GM23338 (cell line): ENCODE results near the gene CCDC91. TPM values are rescaled to one million over a fixed set of nuclear protein-coding genes. Genes with fewer than 3 reads are reported as not detected.

Experiments
- ATAC-seq: fragments of 200-7000 bp; cut with Tn5 transposase; 3 replicates; pipeline ENCODE4 v1.9.1; 2020
- DNase-seq: peaks from one replicate; pipeline ENCODE4 v3.0.0-alpha.2; 2015; ENCODE audit warnings: low spot score
- H2AFZ ChIP-seq: fragments of 200-600 bp; sonication (generic); 2 replicates; pipeline ENCODE4 v1.8.0; 2016; ENCODE audit warnings: antibody characterized with exemption, mild to moderate bottlenecking, moderate library complexity
- H3F3A ChIP-seq: fragments of 200-600 bp; sonication (generic); replicated peaks from 2 replicates; pipeline ENCODE4 v1.8.0; 2017; ENCODE audit warnings: antibody characterized with exemption, mixed run types, low read depth
- H3K27ac ChIP-seq: fragments of 200-600 bp; sonication (generic); 2 replicates; pipeline ENCODE4 v1.6.1; 2016; ENCODE audit warnings: low read depth
- H3K27me3 ChIP-seq: fragments of 200-600 bp; sonication (generic); 2 replicates; pipeline ENCODE4 v1.8.0; 2016; ENCODE audit warnings: mild to moderate bottlenecking, mixed run types, moderate library complexity; ENCODE audit not compliant: insufficient read depth
- H3K36me3 ChIP-seq: fragments of 200-600 bp; sonication (generic); 2 replicates; pipeline ENCODE4 v1.8.0; 2016; ENCODE audit warnings: mild to moderate bottlenecking; ENCODE audit not compliant: insufficient read depth
- H3K4me1 ChIP-seq: fragments of 200-600 bp; sonication (generic); 2 replicates; pipeline ENCODE4 v1.8.0; 2016; ENCODE audit warnings: mild to moderate bottlenecking, moderate library complexity; ENCODE audit not compliant: insufficient read depth
- H3K4me2 ChIP-seq: fragments of 200-600 bp; sonication (generic); 2 replicates; pipeline ENCODE4 v1.7.1; 2017; ENCODE audit warnings: mixed run types
- H3K4me3 ChIP-seq: fragments of 200-600 bp; sonication (generic); 2 replicates; pipeline ENCODE4 v1.6.1; 2016; ENCODE audit warnings: mixed run types
- H3K79me2 ChIP-seq: fragments of 200-600 bp; sonication (generic); replicated peaks from 2 replicates; pipeline ENCODE4 v1.8.0; 2017; ENCODE audit warnings: mild to moderate bottlenecking; ENCODE audit not compliant: insufficient read depth
- H3K9me2 ChIP-seq: fragments of 200-600 bp; sonication (generic); 2 replicates; pipeline ENCODE4 v1.8.0; 2017; ENCODE audit not compliant: insufficient read depth
- H4K20me1 ChIP-seq: fragments of 200-600 bp; sonication (generic); replicated peaks from 2 replicates; pipeline ENCODE4 v1.8.0; 2017; ENCODE audit warnings: mild to moderate bottlenecking; ENCODE audit not compliant: insufficient read depth
- H3K27ac Mint-ChIP-seq: 2 replicates; pipeline ENCODE4 v1.8.0; 2020; ENCODE audit warnings: inconsistent platforms, mild to moderate bottlenecking, moderate library complexity, mixed read lengths
- H3K27me3 Mint-ChIP-seq: 3 replicates; pipeline ENCODE4 v1.8.0; 2022; ENCODE audit warnings: low read depth, mild to moderate bottlenecking, moderate library complexity, mixed read lengths, inconsistent platforms; ENCODE audit not compliant: insufficient read depth, poor library complexity
- H3K36me3 Mint-ChIP-seq: 3 replicates; pipeline ENCODE4 v1.8.0; 2021; ENCODE audit warnings: low read depth, mild to moderate bottlenecking, inconsistent platforms, moderate library complexity, mixed read lengths
- H3K4me1 Mint-ChIP-seq: 3 replicates; pipeline ENCODE4 v1.8.0; 2020; ENCODE audit warnings: mild to moderate bottlenecking, inconsistent platforms, mixed read lengths
- H3K4me3 Mint-ChIP-seq: 3 replicates; pipeline ENCODE4 v1.8.0; 2021; ENCODE audit warnings: moderate library complexity, mild to moderate bottlenecking, inconsistent platforms, mixed read lengths
- H3K9me3 Mint-ChIP-seq: 3 replicates; pipeline ENCODE4 v1.8.0; 2020; ENCODE audit warnings: moderate library complexity, mild to moderate bottlenecking, inconsistent platforms, mixed read lengths
- CREB1 ChIP-seq: fragments of 250-450 bp; sonication (Bioruptor Pico); IDR thresholded peaks from 2 replicates; pipeline ENCODE4 v1.5.0; 2020; ENCODE audit warnings: low read depth, mild to moderate bottlenecking, moderate library complexity
- CTCF ChIP-seq, 2 experiments: fragments of 200-600 bp in 1 of 2; sonication (generic) in 1 of 2; conservative IDR thresholded peaks; 2 replicates each; pipeline versions ENCODE4 v1.5.1 to v1.6.1; 2016 to 2017; ENCODE audit warnings: antibody characterized with exemption in 2 of 2, low read depth in 2 of 2, mild to moderate bottlenecking in 2 of 2, moderate library complexity in 1 of 2
- ETS1 ChIP-seq: IDR thresholded peaks from 2 replicates; pipeline ENCODE4 v1.6.1; 2016; ENCODE audit warnings: antibody characterized with exemption
- EZH2 ChIP-seq: fragments of 200-600 bp; sonication (generic); IDR thresholded peaks from one replicate; pipeline ENCODE4 v1.8.0; 2017; ENCODE audit warnings: antibody characterized with exemption, mild to moderate bottlenecking, low read depth; ENCODE audit not compliant: unreplicated experiment
- EZH2phosphoT487 ChIP-seq: fragments of 200-600 bp; sonication (generic); IDR thresholded peaks from one replicate; pipeline ENCODE4 v1.8.1; 2018; ENCODE audit warnings: antibody characterized with exemption; ENCODE audit not compliant: unreplicated experiment
- JUNB ChIP-seq: IDR thresholded peaks from one replicate; pipeline ENCODE4 v1.6.1; 2016; ENCODE audit warnings: antibody characterized with exemption; ENCODE audit not compliant: unreplicated experiment
- NANOG ChIP-seq: IDR thresholded peaks from 2 replicates; pipeline ENCODE4 v1.6.1; 2016; ENCODE audit warnings: antibody characterized with exemption, borderline replicate concordance
- POLR2AphosphoS5 ChIP-seq: IDR thresholded peaks from 2 replicates; pipeline ENCODE4 v1.6.1; 2016; ENCODE audit warnings: antibody characterized with exemption, low read depth
- REST ChIP-seq: IDR thresholded peaks from one replicate; pipeline ENCODE4 v1.6.1; 2018; ENCODE audit warnings: antibody characterized with exemption; ENCODE audit not compliant: unreplicated experiment
- STAT1 ChIP-seq: IDR thresholded peaks from one replicate; pipeline ENCODE4 v1.6.1; 2016; ENCODE audit warnings: antibody characterized with exemption; ENCODE audit not compliant: unreplicated experiment
- ZNF114 ChIP-seq: fragments of 250-450 bp; sonication (Bioruptor Pico); IDR thresholded peaks from 2 replicates; pipeline ENCODE4 v1.5.0; 2020; ENCODE audit warnings: mild to moderate bottlenecking, moderate library complexity
- ZNF331 ChIP-seq: fragments of 250-450 bp; sonication (Bioruptor Pico); IDR thresholded peaks from 2 replicates; pipeline ENCODE4 v1.5.0; 2020; ENCODE audit warnings: low read depth, mild to moderate bottlenecking, moderate library complexity
- ZNF462 ChIP-seq: fragments of 250-450 bp; sonication (Bioruptor Pico); IDR thresholded peaks from 2 replicates; pipeline ENCODE4 v1.5.0; 2020; ENCODE audit warnings: mild to moderate bottlenecking, moderate library complexity
- polyA plus RNA-seq: library from polyadenylated mRNA; unstranded; fragments of >200 nt; fragmentation: Nextera tagmentation; extraction: Ambion mirVana; gene quantifications from 2 replicates; pipeline ENCODE4 v1.2.1, GENCODE V29; 2016
- total RNA-seq: library from RNA; depleted of rRNA; stranded (reverse); fragments of >200 nt; shearing (Covaris generic); gene quantifications from 2 replicates; pipeline ENCODE4 v1.2.3, GENCODE V29; 2014

Gene CCDC91
- total and polyA plus RNA-seq, 2 experiments from 2014 or later = 24.7 to 48.7 TPM

- peaks cover 8% of the 10 kb centered on the region; the same call in 1 of the 3 replicates for H3K4me1 Mint-ChIP-seq
- H3K27ac ChIP-seq = no peak overlapping the region
- peaks cover 3% of the 10 kb centered on the region; the same call in 1 of the 3 replicates for H3K9me3 Mint-ChIP-seq
- no peak overlapping the region for H3K27ac Mint-ChIP-seq
- no peak for DNase-seq
- H3K27me3 Mint-ChIP-seq = peaks cover 2% of the 10 kb centered on the region
- H3K27me3 ChIP-seq = no peaks in the 10 kb centered on the region
- H3F3A ChIP-seq = no peaks in the 10 kb centered on the region
- no peaks in the 10 kb centered on the region; the same call in 1 of the 2 replicates for H3K9me2 ChIP-seq
- H2AFZ ChIP-seq = no peak overlapping the region
- H3K4me2 ChIP-seq = no peak overlapping the region
- H3K4me3 ChIP-seq = no peak overlapping the region
- ATAC-seq = no peak
- H3K4me3 Mint-ChIP-seq = no peak overlapping the region
- no peaks in the 10 kb centered on the region; the same call in 1 of the 2 replicates for H3K4me1 ChIP-seq
- no peaks in the 10 kb centered on the region for H3K79me2 ChIP-seq
- TF ChIP-seq STAT1 (no peak), ZNF331 (no peak), JUNB (no peak), REST (no peak), POLR2AphosphoS5 (no peak), NANOG (no peak), ZNF114 (CRISPR knock-in tag) (no peak), EZH2phosphoT487 (no peak), CTCF (conservative IDR thresholded peaks at IDR 0.05; ENCODE audit: low read depth in 2 of 2) (no peak), ZNF462 (CRISPR knock-in tag) (no peak), ETS1 (no peak), CREB1 (CRISPR knock-in tag) (no peak), EZH2 (no peak)
- no peaks in the 10 kb centered on the region for H3K36me3 ChIP-seq
- H3K36me3 Mint-ChIP-seq = 0 out of 3 replicates have a peak, but pooled peaks cover 4% of the 10 kb centered on the region
- H4K20me1 ChIP-seq = no peaks in the 10 kb centered on the region
Measured at GRCh38 chr12:28540324-28540714, 350.1 kb downstream of the CCDC91 start.
